Keratinocyte (primary cell): Measurements from ENCODE around the gene ZNF205. TPM values are rescaled to one million over a fixed set of nuclear protein-coding genes. Genes with fewer than 3 reads are reported as not detected.
"Not testable (repeated sequence)": the region's sequence is repeated elsewhere in the genome, so short reads cannot be mapped to it uniquely, and the experiment has no call there.

Source experiments
- DNase-seq: peaks from one replicate; pipeline ENCODE4 v3.0.0-alpha.2; 2011; ENCODE audit warnings: low read depth, missing footprints, low spot score
- FAIRE-seq: peaks from 2 replicates; lab custom pipeline; 2011; peaks lifted over from hg19 to GRCh38; lab: Jason Lieb, UNC
- H2AFZ ChIP-seq: 2 replicates; pipeline ENCODE4 v1.6.0; 2012; ENCODE audit warnings: low read length, control low read depth, inconsistent platforms; ENCODE audit not compliant: control insufficient read depth
- H3K27ac ChIP-seq: 2 replicates; pipeline ENCODE4 v1.5.1; 2011; ENCODE audit warnings: low read length; ENCODE audit not compliant: control insufficient read depth, insufficient read depth
- H3K27me3 ChIP-seq: 3 replicates; pipeline ENCODE4 v1.6.0; 2011; ENCODE audit warnings: low read length; ENCODE audit not compliant: control insufficient read depth, insufficient read depth; ENCODE audit errors: extremely low read depth
- H3K36me3 ChIP-seq, 2 experiments: 2 replicates in 1 of 2; 3 replicates in 1 of 2; pipeline ENCODE4 v1.5.1; 2011; ENCODE audit warnings: low read length in 2 of 2, mild to moderate bottlenecking in 1 of 2; ENCODE audit not compliant: control insufficient read depth in 2 of 2, insufficient read depth in 2 of 2; ENCODE audit errors: extremely low read depth in 1 of 2
- H3K4me1 ChIP-seq: 3 replicates; pipeline ENCODE4 v1.5.1; 2011; ENCODE audit warnings: low read length; ENCODE audit not compliant: control insufficient read depth, insufficient read depth; ENCODE audit errors: extremely low read depth
- H3K4me2 ChIP-seq: 3 replicates; pipeline ENCODE4 v1.6.0; 2011; ENCODE audit warnings: low read depth, low read length; ENCODE audit not compliant: control insufficient read depth, insufficient read depth; ENCODE audit errors: extremely low read depth
- H3K4me3 ChIP-seq, 3 experiments: fragments of 200-600 bp in 1 of 3; sonication (generic) in 1 of 3; 2 replicates in 2 of 3; 3 replicates in 1 of 3; pipeline ENCODE4 v1.5.1; 2011 to 2016; ENCODE audit warnings: low read length in 3 of 3, mild to moderate bottlenecking in 3 of 3, control low read depth in 2 of 3, inconsistent platforms in 1 of 3, low read depth in 1 of 3, mixed read lengths in 1 of 3, mixed run types in 1 of 3, moderate library complexity in 1 of 3; ENCODE audit not compliant: control insufficient read depth in 2 of 3, insufficient read depth in 2 of 3; ENCODE audit errors: extremely low read depth in 1 of 3
- H3K79me2 ChIP-seq: 2 replicates; pipeline ENCODE4 v1.6.0; 2012; ENCODE audit warnings: low read length; ENCODE audit not compliant: control insufficient read depth, insufficient read depth
- H3K9ac ChIP-seq: 3 replicates; pipeline ENCODE4 v1.6.0; 2011; ENCODE audit warnings: low read length; ENCODE audit not compliant: control insufficient read depth, insufficient read depth; ENCODE audit errors: extremely low read depth
- H3K9me1 ChIP-seq: 3 replicates; pipeline ENCODE4 v1.6.0; 2011; ENCODE audit warnings: low read length; ENCODE audit not compliant: control insufficient read depth, insufficient read depth; ENCODE audit errors: extremely low read depth
- H3K9me3 ChIP-seq: 2 replicates; pipeline ENCODE4 v1.5.1; 2012; ENCODE audit warnings: low read depth, low read length; ENCODE audit not compliant: control insufficient read depth
- H4K20me1 ChIP-seq: 3 replicates; pipeline ENCODE4 v1.6.0; 2011; ENCODE audit warnings: low read length; ENCODE audit not compliant: control insufficient read depth, insufficient read depth; ENCODE audit errors: extremely low read depth
- EZH2 ChIP-seq: IDR thresholded peaks from one replicate; pipeline ENCODE4 v1.6.1; 2012; ENCODE audit warnings: inconsistent platforms, mild to moderate bottlenecking, low read length, moderate library complexity
- dilution Hi-C: fragments of 300-500 bp; cut with MboI; formaldehyde crosslinking; loops from one replicate; pipeline ENCODE4 v1.7.0; 2020; ENCODE audit warnings: low sequenced_read_pairs; ENCODE audit not compliant: extremely low pct_ligation_motif_present
- polyA plus RNA-seq, 5 experiments: library from polyadenylated mRNA; depleted of rRNA in 3 of 5; stranded (reverse) in 3 of 5; stranded (forward) in 1 of 5; unstranded in 1 of 5; fragments of >200 nt; gene quantifications; 1 replicate in 1 of 5; 2 replicates in 3 of 5; 3 replicates in 1 of 5; pipeline versions ENCODE4 v1.2.1 to v1.2.3, GENCODE V29; 2011 to 2012; ENCODE audit warnings: missing spikeins in 2 of 5, low read depth in 1 of 5, low replicate concordance in 1 of 5
- TF ChIP-seq, protein P1 (sequence below), 3 experiments: IDR thresholded peaks in 1 of 3; conservative IDR thresholded peaks in 1 of 3; optimal IDR thresholded peaks in 1 of 3; 2 replicates in 2 of 3; 3 replicates in 1 of 3; pipeline versions ENCODE3 to v1.5.1; 2011; ENCODE audit warnings: low read length in 3 of 3, mild to moderate bottlenecking in 3 of 3, moderate library complexity in 2 of 3, control low read depth in 1 of 3, inconsistent platforms in 1 of 3; ENCODE audit not compliant: insufficient read depth in 2 of 3; ENCODE audit errors: extremely low read depth in 1 of 3

Gene ZNF205
- polyA plus RNA-seq, 1 donor (not counting 4 experiments of a cell fraction or from before 2014, with no cell fraction given) = 6.0 TPM

DNA sequence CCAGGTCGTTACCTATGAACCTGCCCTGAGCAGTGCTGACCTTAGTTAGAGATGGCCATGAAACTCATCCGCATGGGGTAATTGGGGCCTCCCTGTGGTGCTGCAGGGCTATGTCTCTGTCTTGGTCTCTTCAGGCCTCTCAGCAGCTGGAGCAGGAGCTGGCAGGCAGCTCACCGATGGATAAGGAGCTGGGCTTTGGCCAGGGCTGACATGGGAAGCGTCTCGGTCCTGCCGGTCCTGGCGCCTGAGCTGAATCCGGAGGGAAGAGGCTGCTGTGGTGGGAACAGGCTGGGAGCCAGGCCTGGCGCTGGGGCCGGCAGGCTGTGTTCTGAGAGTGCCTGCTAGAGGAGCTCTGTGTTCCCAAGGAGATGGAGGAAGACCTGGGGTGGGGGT is 36.9 kb upstream of the ZNF205 start:
- Histone ChIP-seq H3K36me3 (no peaks in the 10 kb centered on the region), H3K27ac (no peak overlapping the region), H3K4me3 (no peak overlapping the region), H3K4me1 (no peaks in the 10 kb centered on the region), H3K4me2 (no peak overlapping the region), H2AFZ (no peak overlapping the region), H4K20me1 (no peaks in the 10 kb centered on the region), H3K9ac (no peak overlapping the region), H3K9me1 (no peaks in the 10 kb centered on the region), H3K9me3 (no peaks in the 10 kb centered on the region), H3K79me2 (no peaks in the 10 kb centered on the region), H3K27me3 (peaks cover 21% of the 10 kb centered on the region)
- dilution Hi-C loops = no loop called here
- FAIRE-seq = no peak
- no peak for DNase-seq
- TF ChIP-seq, protein P1, sequence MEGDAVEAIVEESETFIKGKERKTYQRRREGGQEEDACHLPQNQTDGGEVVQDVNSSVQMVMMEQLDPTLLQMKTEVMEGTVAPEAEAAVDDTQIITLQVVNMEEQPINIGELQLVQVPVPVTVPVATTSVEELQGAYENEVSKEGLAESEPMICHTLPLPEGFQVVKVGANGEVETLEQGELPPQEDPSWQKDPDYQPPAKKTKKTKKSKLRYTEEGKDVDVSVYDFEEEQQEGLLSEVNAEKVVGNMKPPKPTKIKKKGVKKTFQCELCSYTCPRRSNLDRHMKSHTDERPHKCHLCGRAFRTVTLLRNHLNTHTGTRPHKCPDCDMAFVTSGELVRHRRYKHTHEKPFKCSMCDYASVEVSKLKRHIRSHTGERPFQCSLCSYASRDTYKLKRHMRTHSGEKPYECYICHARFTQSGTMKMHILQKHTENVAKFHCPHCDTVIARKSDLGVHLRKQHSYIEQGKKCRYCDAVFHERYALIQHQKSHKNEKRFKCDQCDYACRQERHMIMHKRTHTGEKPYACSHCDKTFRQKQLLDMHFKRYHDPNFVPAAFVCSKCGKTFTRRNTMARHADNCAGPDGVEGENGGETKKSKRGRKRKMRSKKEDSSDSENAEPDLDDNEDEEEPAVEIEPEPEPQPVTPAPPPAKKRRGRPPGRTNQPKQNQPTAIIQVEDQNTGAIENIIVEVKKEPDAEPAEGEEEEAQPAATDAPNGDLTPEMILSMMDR (optimal IDR thresholded peaks at IDR 0.05 in 1 of 3, IDR thresholded peaks at IDR 0.05 in 1 of 3, conservative IDR thresholded peaks at IDR 0.05 in 1 of 3; ENCODE audit: extremely low read depth in 1 of 3, insufficient read depth in 2 of 3, low read length in 3 of 3) = no peak
- TF ChIP-seq EZH2 = no peak

DNA sequence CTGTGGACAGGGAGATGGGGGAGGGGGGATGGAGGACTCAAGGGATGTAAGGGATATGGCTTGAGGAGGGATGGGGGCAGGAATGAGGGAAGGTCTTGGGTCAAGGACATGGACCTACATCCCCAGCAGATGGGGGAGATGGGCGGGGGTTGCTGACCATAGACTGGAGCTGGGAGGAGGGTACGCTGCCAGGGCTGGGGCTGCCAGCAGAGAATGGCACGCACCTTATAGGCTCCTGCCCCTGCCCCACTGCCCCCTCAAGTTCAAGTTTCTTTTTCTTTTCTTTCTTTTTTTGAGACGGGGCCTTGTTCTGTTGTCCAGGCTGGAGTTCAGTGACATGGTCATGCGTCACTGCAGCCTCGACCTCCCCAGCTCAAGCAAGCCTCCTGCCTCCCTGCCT is 36.4 kb upstream of the ZNF205 start:
- DNase-seq, H3K9me1 ChIP-seq, H2AFZ ChIP-seq, H3K79me2 ChIP-seq, FAIRE-seq, H3K9me3 ChIP-seq, H3K4me3 ChIP-seq, dilution Hi-C loops, H3K4me1 ChIP-seq, H3K4me2 ChIP-seq, H3K9ac ChIP-seq, H3K27ac ChIP-seq, H3K36me3 ChIP-seq, H4K20me1 ChIP-seq: not testable (repeated sequence)
- peaks cover 25% of the 10 kb centered on the region for H3K27me3 ChIP-seq

DNA sequence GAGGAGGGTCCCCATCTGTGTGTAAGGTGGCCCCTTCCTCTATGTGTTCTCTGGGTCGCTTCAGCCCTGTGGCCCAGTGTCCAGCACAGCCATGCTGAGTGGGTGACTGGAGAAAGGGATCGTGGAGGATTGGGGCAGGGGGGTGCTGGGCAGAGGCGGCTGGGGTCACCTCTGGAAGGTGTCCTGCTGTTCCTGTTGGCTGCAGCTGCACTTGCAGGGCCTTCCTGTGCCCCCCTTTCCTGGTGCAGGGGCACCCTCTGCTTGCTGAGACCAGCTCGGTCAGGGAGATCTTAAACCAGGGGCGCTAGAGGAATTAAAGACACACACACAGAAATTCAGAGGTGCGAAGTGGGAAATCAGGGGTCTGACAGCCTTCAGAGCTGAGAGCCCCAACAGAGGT is 35.8 kb upstream of the ZNF205 start:
- H2AFZ ChIP-seq = no peak overlapping the region
- no peak for FAIRE-seq
- H3K9ac ChIP-seq = no peak overlapping the region
- H3K36me3 ChIP-seq = no peaks in the 10 kb centered on the region
- no peak overlapping the region for H3K27ac ChIP-seq
- H3K9me3 ChIP-seq = no peaks in the 10 kb centered on the region
- no peaks in the 10 kb centered on the region for H3K9me1 ChIP-seq
- H3K4me1 ChIP-seq = no peaks in the 10 kb centered on the region
- DNase-seq = no peak
- no peaks in the 10 kb centered on the region for H3K79me2 ChIP-seq
- H3K27me3 ChIP-seq = peaks cover 29% of the 10 kb centered on the region
- TF ChIP-seq, protein P1 (optimal IDR thresholded peaks at IDR 0.05 in 1 of 3, IDR thresholded peaks at IDR 0.05 in 1 of 3, conservative IDR thresholded peaks at IDR 0.05 in 1 of 3; ENCODE audit: extremely low read depth in 1 of 3, insufficient read depth in 2 of 3, low read length in 3 of 3) = no peak
- TF ChIP-seq EZH2 = no peak
- no peak overlapping the region for H3K4me3 ChIP-seq
- no peak overlapping the region for H3K4me2 ChIP-seq
- no peaks in the 10 kb centered on the region for H4K20me1 ChIP-seq
- dilution Hi-C loops = no loop called here
